ENCODE measurements around the gene SLC25A18. TPM values are rescaled to one million over a fixed set of nuclear protein-coding genes. Genes with fewer than 3 reads are reported as not detected.

SLC25A18 gene
- total and polyA plus RNA-seq, 2 of the 8 experiments (the other 6 are each of a cell fraction or from before 2014, with no cell fraction given) = 2.8 to 2.9 TPM

GRCh38 chr22:17580441-17581031 is 17.2 kb downstream of the SLC25A18 start (continued):
- TF ChIP-seq MAX (IDR thresholded peaks at IDR 0.05) = peak; percentile 57; the same call in 1 of the 2 replicates
